Activated T-cell treated with anti-CD3 and anti-CD28 coated beads for 24 hours (primary cell): ENCODE data around the gene ATAD3B.
"Not testable (repeated sequence)": the region's sequence is repeated elsewhere in the genome, so short reads cannot be mapped to it uniquely, and the experiment has no call there.

ENCODE experiments used
- DNase-seq: peaks from one replicate; pipeline ENCODE4 v3.0.0-alpha.2; 2020; ENCODE audit warnings: low read depth

ATAD3B gene

GRCh38 chr1:1511533-1512285 is 40.1 kb downstream of the ATAD3B start, which contains the start of gene ATAD3A:
Gene ATAD3A (plus strand): TSS chr1:1512162. CDS start chr1:1512269, 107 bp downstream.
- peak; percentile 96 for DNase-seq

- DNase-seq, result not testable (repeated sequence)
Measured at GRCh38 chr1:1512425-1512824, 40.9 kb downstream of the ATAD3B start.

GRCh38 chr1:1513675-1514074 is 42.1 kb downstream of the ATAD3B start:
- not testable (repeated sequence) for DNase-seq

- not testable (repeated sequence) for DNase-seq
Measured at GRCh38 chr1:1514376-1514775, 42.8 kb downstream of the ATAD3B start.

- not testable (repeated sequence) for DNase-seq
Measured at GRCh38 chr1:1516923-1517322, 45.4 kb downstream of the ATAD3B start.

- DNase-seq, result no peak
Measured at GRCh38 chr1:1517973-1518620, 46.5 kb downstream of the ATAD3B start.

- DNase-seq, result not testable (repeated sequence)
Measured at GRCh38 chr1:1518621-1519007, 47.0 kb downstream of the ATAD3B start.

- not testable (repeated sequence) for DNase-seq
Measured at GRCh38 chr1:1519805-1520505, 48.4 kb downstream of the ATAD3B start.

- no peak for DNase-seq
Measured at GRCh38 chr1:1521331-1521730, 49.8 kb downstream of the ATAD3B start.

GRCh38 chr1:1522536-1522935 is 51.0 kb downstream of the ATAD3B start:
- not testable (repeated sequence) for DNase-seq

GRCh38 chr1:1523226-1523625 is 51.7 kb downstream of the ATAD3B start:
- not testable (repeated sequence) for DNase-seq

GRCh38 chr1:1523651-1524050 is 52.1 kb downstream of the ATAD3B start:
- not testable (repeated sequence) for DNase-seq

GRCh38 chr1:1524750-1525383 is 53.3 kb downstream of the ATAD3B start:
- not testable (repeated sequence) for DNase-seq

- DNase-seq, result not testable (repeated sequence)
Measured at GRCh38 chr1:1526476-1526875, 54.9 kb downstream of the ATAD3B start.

GRCh38 chr1:1527092-1527816 is 55.7 kb downstream of the ATAD3B start:
- DNase-seq, result no peak

GRCh38 chr1:1528301-1529267 is 57.0 kb downstream of the ATAD3B start:
- no peak for DNase-seq

- DNase-seq, result no peak
Measured at GRCh38 chr1:1529321-1529720, 57.8 kb downstream of the ATAD3B start.

- DNase-seq, result no peak
Measured at GRCh38 chr1:1529936-1530335, 58.4 kb downstream of the ATAD3B start.

GRCh38 chr1:1531947-1532346 is 60.4 kb downstream of the ATAD3B start:
- DNase-seq, result no peak

GRCh38 chr1:1533176-1533893 is 61.8 kb downstream of the ATAD3B start:
- not testable (repeated sequence) for DNase-seq
